ENCODE results near the gene IRF9.

Gene IRF9

DNA sequence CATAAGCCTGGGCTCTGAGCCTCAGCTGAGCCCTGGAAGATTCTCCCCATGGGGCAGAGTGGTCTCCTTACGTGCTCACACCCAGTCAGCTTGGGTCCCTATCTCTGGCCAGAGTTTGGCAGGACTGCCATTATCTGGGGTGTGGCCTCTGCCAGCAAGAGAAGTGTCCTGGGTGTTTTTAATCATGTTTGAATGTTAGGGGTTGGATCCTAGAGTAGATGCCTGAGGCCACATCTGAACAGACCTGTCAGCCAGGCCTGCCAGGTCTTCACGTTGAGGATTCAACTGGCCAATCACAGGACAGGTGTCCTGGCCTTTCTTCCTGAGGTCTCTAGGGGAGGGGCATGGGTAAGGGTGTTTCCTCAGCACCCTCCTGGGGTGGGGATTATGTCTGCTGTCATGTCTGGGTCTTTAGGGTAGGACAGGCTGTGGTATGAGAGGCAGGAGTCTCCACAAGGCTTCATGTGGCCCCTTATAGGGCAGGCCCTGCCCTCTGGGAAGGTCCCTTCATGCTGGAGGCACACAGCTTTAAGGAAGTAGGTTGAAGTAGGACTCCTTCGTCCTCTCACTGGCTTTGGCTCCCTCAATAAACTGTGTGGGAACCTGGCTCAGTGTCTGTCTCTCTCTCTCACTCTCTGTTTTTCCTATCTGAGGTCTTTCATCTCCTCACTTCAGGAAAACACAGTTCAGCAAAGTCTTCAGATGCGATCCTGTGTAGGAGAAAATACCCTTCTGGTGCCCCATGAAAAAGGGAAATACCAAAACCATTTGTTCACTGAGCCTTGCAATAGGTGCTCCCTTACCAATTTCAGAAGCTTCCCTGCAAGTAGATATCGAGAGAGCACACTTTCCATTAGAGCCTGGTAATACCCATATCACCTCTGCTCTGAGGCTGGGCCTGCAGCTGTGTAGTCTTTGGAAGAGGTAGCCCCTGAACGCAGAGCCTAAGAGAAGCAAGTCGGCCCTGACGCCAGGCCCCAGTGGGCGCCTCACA, 37.3 kb upstream of the IRF9 start:
- no peak for TF ChIP-seq CTCF (IDR thresholded peaks at IDR 0.05; ENCODE audit: control insufficient read depth, insufficient read depth, low read depth, low read length, missing control alignments)
- H3K4me3 ChIP-seq (ENCODE audit: control insufficient read depth, low read depth, low read length) = no peak overlapping the region
- DNase-seq (ENCODE audit: low read depth) = no peak

DNA sequence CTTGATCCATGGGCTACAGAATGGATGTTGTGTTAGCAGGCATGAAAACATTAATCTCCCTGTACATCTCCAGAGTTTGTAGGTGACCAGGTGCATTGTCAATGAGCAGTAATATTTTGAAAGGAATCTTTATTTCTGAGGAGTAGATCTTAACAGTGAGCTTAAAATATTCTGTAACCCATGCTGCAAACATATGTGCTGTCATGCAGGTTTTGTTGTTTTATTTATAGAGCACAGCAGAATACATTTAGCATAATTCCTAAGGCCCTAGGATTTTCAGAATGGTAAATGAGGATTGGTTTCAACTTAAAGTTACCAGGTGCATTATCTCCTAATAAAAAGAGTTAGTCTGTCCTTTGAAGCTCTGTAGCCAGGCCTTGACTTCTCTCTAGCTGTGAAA, 34.1 kb upstream of the IRF9 start:
- no peak overlapping the region for H3K4me3 ChIP-seq (ENCODE audit: control insufficient read depth, low read depth, low read length)
- no peak for TF ChIP-seq CTCF (IDR thresholded peaks at IDR 0.05; ENCODE audit: control insufficient read depth, insufficient read depth, low read depth, low read length, missing control alignments)
- no peak for DNase-seq (ENCODE audit: low read depth)

DNA sequence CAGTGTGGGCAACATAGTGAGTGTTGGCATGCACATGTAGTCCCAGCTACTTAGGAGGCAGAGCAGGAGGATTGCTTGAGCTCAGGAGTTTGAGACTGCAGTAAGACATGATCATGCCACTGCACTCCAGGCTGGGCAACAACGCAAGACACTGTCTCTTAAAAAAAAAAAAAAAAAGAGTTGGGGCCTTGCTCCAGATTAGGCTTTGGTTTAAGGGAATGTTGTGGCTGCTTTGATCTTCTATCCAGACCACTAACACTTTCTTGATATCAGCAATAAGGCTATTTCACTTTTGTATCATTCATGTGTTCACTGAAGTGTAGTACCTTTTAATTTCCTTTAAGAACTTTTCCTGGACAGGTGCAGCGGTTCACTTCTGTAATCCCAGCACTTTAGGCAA, 33.4 kb upstream of the IRF9 start:
- H3K4me3 ChIP-seq (ENCODE audit: control insufficient read depth, low read depth, low read length) = no peak overlapping the region
- DNase-seq (ENCODE audit: low read depth) = no peak
- no peak for TF ChIP-seq CTCF (IDR thresholded peaks at IDR 0.05; ENCODE audit: control insufficient read depth, insufficient read depth, low read depth, low read length, missing control alignments)

- no peak for TF ChIP-seq CTCF (IDR thresholded peaks at IDR 0.05; ENCODE audit: control insufficient read depth, insufficient read depth, low read depth, low read length, missing control alignments)
Observed at GRCh38 chr14:24129410-24129998, 31.6 kb upstream of the IRF9 start.

GRCh38 chr14:24130380-24130716, 30.7 kb upstream of the IRF9 start, which contains the start of gene FITM1:
Gene FITM1 (plus strand): TSS chr14:24130659. CDS start chr14:24131564, 905 bp downstream.
- no peak within 1 kb of the TSS for H3K4me3 ChIP-seq (ENCODE audit: control insufficient read depth, low read depth, low read length)
- no peak for DNase-seq (ENCODE audit: low read depth)
- no peak for TF ChIP-seq CTCF (IDR thresholded peaks at IDR 0.05; ENCODE audit: control insufficient read depth, insufficient read depth, low read depth, low read length, missing control alignments)

More at GRCh38 chr14:24129410-24129998, 31.6 kb upstream of the IRF9 start:
- no peak for DNase-seq (ENCODE audit: low read depth)
- no peak overlapping the region for H3K4me3 ChIP-seq (ENCODE audit: control insufficient read depth, low read depth, low read length)

DNA sequence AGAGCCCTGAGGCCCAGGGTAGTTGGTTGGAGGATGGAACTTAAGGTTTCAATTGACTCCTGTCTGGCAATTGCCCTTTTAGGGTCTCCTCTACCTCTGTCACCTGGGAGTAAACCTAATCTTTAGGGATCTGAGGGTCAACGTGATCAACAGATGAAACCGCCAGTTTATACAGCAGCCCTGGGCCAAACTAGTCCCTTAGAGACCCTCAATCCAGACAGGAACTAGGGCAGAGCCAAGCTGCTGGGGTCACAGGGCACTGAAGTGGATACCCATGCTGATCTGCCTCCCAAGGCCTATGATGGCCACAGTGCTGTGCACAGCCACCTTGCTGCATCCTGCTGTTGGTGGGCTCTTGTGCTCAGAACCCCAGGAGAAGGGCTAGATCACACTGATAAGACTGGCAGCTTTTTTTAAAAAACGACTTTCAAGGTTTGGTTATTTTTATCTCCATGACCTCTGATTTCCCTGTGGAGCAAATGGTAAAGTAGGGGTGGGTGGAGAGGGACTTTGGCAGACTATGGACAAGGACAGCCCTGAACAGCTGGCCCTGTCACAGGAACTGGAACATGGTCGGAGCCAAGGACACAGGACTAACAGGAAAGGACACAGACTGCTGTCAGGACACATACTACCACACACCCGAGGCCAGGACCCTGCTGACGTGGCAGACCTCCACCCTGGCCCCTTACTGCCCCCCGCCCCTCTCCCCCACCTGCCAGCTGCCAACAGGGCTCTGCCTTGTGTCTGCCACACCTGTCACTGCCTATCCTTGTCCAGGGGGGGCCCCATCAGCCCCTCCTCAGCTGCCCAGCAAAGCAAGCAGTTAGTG, 30.1 kb upstream of the IRF9 start:
- DNase-seq (ENCODE audit: low read depth) = no peak
- H3K4me3 ChIP-seq (ENCODE audit: control insufficient read depth, low read depth, low read length) = no peak overlapping the region

More for the DNA sequence above, 30.1 kb upstream of the IRF9 start:
- TF ChIP-seq CTCF (IDR thresholded peaks at IDR 0.05; ENCODE audit: control insufficient read depth, insufficient read depth, low read depth, low read length, missing control alignments) = no peak

All from AG09309 (cell line).